Stimulated activated CD4-positive, alpha-beta T cell treated with anti-CD3 and anti-CD28 coated beads, Interleukin-15, amount 100 ng/mL, for 1 hour (primary cell): ENCODE results near the gene ACTL7B.
"Not testable (repeated sequence)": the region's sequence is repeated elsewhere in the genome, so short reads cannot be mapped to it uniquely, and the experiment has no call there.

Experiments
- DNase-seq, 2 donors: peaks; one replicate each; pipeline ENCODE4 v3.0.0-alpha.2; 2020; ENCODE audit warnings: low read depth in 1 of 2, low spot score in 1 of 2

Gene ACTL7B

GRCh38 chr9:108845947-108846346 is 9.8 kb downstream of the ACTL7B start:
- DNase-seq, result no peak

- no peak for DNase-seq
These were observed 10.3 kb downstream of the ACTL7B start for GRCh38 chr9:108845507-108845906.

GRCh38 chr9:108844856-108845255 is 10.9 kb downstream of the ACTL7B start:
- no peak for DNase-seq

GRCh38 chr9:108844391-108844790 is 11.4 kb downstream of the ACTL7B start:
- no peak for DNase-seq

GRCh38 chr9:108842610-108843295 is 13.0 kb downstream of the ACTL7B start:
- DNase-seq, result no peak

GRCh38 chr9:108839561-108839960 is 16.2 kb downstream of the ACTL7B start:
- not testable (repeated sequence) for DNase-seq

- no peak for DNase-seq
These were observed 17.8 kb downstream of the ACTL7B start for GRCh38 chr9:108838017-108838416.

GRCh38 chr9:108837530-108837929 is 18.3 kb downstream of the ACTL7B start:
- DNase-seq, result no peak

GRCh38 chr9:108836781-108837180 is 19.0 kb downstream of the ACTL7B start:
- DNase-seq, result no peak

- DNase-seq, result no peak
These were observed 19.5 kb downstream of the ACTL7B start for GRCh38 chr9:108836319-108836718.

- DNase-seq, result no peak
These were observed 20.0 kb downstream of the ACTL7B start for GRCh38 chr9:108835831-108836230.

- DNase-seq, result no peak
These were observed 20.7 kb downstream of the ACTL7B start for GRCh38 chr9:108834959-108835665.

GRCh38 chr9:108832179-108832500 is 23.6 kb downstream of the ACTL7B start:
- DNase-seq, result no peak

- no peak for DNase-seq
These were observed 24.1 kb downstream of the ACTL7B start for GRCh38 chr9:108831496-108832178.

- DNase-seq, result no peak
These were observed 25.5 kb downstream of the ACTL7B start for GRCh38 chr9:108830272-108830671.

GRCh38 chr9:108823829-108824228 is 32.0 kb downstream of the ACTL7B start:
- no peak for DNase-seq

- no peak for DNase-seq
These were observed 39.7 kb downstream of the ACTL7B start for GRCh38 chr9:108816037-108816436.

- no peak for DNase-seq
These were observed 40.6 kb downstream of the ACTL7B start for GRCh38 chr9:108815156-108815555.

GRCh38 chr9:108813951-108814601 is 41.7 kb downstream of the ACTL7B start:
- DNase-seq, result no peak

- no peak for DNase-seq
These were observed 43.3 kb downstream of the ACTL7B start for GRCh38 chr9:108812396-108813025.

GRCh38 chr9:108811944-108812343 is 43.8 kb downstream of the ACTL7B start:
- no peak for DNase-seq
